Activated CD8-positive, alpha-beta memory T cell treated with anti-CD3 and anti-CD28 coated beads, Interleukin-2, amount 50 U/mL, for 1 hour (primary cell): ENCODE data around the gene RABGAP1L.
"Not testable (repeated sequence)": the region's sequence is repeated elsewhere in the genome, so short reads cannot be mapped to it uniquely, and the experiment has no call there.

Experiments used
- DNase-seq: peaks from one replicate; pipeline ENCODE4 v3.0.0-alpha.2; 2020; ENCODE audit errors: extremely low read depth

Gene RABGAP1L

GRCh38 chr1:174660476-174660875, 501.2 kb downstream of the RABGAP1L start:
- no peak for DNase-seq

GRCh38 chr1:174663358-174663757, 504.0 kb downstream of the RABGAP1L start:
- no peak for DNase-seq

- no peak for DNase-seq
Measured at GRCh38 chr1:174666248-174666647, 506.9 kb downstream of the RABGAP1L start.

- no peak for DNase-seq
Measured at GRCh38 chr1:174671826-174672225, 512.5 kb downstream of the RABGAP1L start.

GRCh38 chr1:174676856-174677255, 517.5 kb downstream of the RABGAP1L start:
- DNase-seq = no peak

- no peak for DNase-seq
Measured at GRCh38 chr1:174678657-174679056, 519.3 kb downstream of the RABGAP1L start.

GRCh38 chr1:174680101-174680500, 520.8 kb downstream of the RABGAP1L start:
- DNase-seq = no peak

GRCh38 chr1:174682419-174683008, 523.2 kb downstream of the RABGAP1L start:
- DNase-seq = no peak

GRCh38 chr1:174686213-174686612, 526.9 kb downstream of the RABGAP1L start:
- no peak for DNase-seq

GRCh38 chr1:174689524-174689923, 530.2 kb downstream of the RABGAP1L start:
- no peak for DNase-seq

- no peak for DNase-seq
Measured at GRCh38 chr1:174690266-174690665, 530.9 kb downstream of the RABGAP1L start.

GRCh38 chr1:174692313-174692712, 533.0 kb downstream of the RABGAP1L start:
- no peak for DNase-seq

- DNase-seq = no peak
Measured at GRCh38 chr1:174693085-174693484, 533.8 kb downstream of the RABGAP1L start.

GRCh38 chr1:174693539-174693938, 534.2 kb downstream of the RABGAP1L start:
- not testable (repeated sequence) for DNase-seq

- DNase-seq = no peak
Measured at GRCh38 chr1:174696026-174696821, 536.9 kb downstream of the RABGAP1L start.

- no peak for DNase-seq
Measured at GRCh38 chr1:174700314-174700713, 541.0 kb downstream of the RABGAP1L start.

- no peak for DNase-seq
Measured at GRCh38 chr1:174700775-174701174, 541.5 kb downstream of the RABGAP1L start.

GRCh38 chr1:174701565-174701964, 542.2 kb downstream of the RABGAP1L start:
- no peak for DNase-seq

- DNase-seq = no peak
Measured at GRCh38 chr1:174702011-174702410, 542.7 kb downstream of the RABGAP1L start.

- no peak for DNase-seq
Measured at GRCh38 chr1:174703309-174703708, 544.0 kb downstream of the RABGAP1L start.

- DNase-seq = no peak
Measured at GRCh38 chr1:174704300-174704699, 545.0 kb downstream of the RABGAP1L start.

GRCh38 chr1:174710868-174711845, 551.8 kb downstream of the RABGAP1L start:
- DNase-seq = no peak
